HL-60 (cell line): ENCODE data around the gene ZMYM5.

Experiments used
- CTCF ChIP-seq: IDR thresholded peaks from one replicate; pipeline ENCODE4 v1.5.1; 2011; ENCODE audit warnings: low read length, control low read depth, inconsistent platforms; ENCODE audit not compliant: insufficient read depth
- GABPA ChIP-seq: IDR thresholded peaks from 2 replicates; pipeline ENCODE4 v1.6.1; 2012; ENCODE audit warnings: low read depth
- POLR2AphosphoS5 ChIP-seq: IDR thresholded peaks from 2 replicates; pipeline ENCODE4 v1.6.1; 2012; ENCODE audit warnings: low read depth
- TF ChIP-seq, protein P1 (sequence below): IDR thresholded peaks from 2 replicates; pipeline ENCODE4 v1.6.1; 2012; ENCODE audit warnings: low read depth; ENCODE audit not compliant: insufficient replicate concordance

DNA sequence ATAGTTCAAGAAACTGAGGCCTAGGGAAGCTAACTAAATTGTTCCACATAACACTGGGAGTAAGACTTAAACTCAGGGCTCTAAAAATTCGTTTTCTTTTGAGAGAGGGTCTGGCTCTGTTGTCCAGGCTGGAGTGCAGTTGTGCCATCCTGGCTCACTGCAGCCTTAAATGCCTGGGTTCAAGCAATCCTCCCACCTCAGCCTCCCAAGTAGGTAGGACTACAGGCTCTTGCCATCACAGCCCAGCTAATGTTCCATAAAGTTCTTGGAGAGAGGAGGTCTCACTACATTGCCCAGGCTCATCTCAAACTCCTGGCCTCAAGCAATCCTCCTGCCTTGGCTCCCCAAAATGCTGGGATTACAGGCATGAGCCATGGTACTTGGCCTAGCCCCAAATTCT, 10.7 kb downstream of the ZMYM5 start:
- TF ChIP-seq CTCF (no peak), GABPA (no peak), POLR2AphosphoS5 (no peak)
- TF ChIP-seq, protein P1, sequence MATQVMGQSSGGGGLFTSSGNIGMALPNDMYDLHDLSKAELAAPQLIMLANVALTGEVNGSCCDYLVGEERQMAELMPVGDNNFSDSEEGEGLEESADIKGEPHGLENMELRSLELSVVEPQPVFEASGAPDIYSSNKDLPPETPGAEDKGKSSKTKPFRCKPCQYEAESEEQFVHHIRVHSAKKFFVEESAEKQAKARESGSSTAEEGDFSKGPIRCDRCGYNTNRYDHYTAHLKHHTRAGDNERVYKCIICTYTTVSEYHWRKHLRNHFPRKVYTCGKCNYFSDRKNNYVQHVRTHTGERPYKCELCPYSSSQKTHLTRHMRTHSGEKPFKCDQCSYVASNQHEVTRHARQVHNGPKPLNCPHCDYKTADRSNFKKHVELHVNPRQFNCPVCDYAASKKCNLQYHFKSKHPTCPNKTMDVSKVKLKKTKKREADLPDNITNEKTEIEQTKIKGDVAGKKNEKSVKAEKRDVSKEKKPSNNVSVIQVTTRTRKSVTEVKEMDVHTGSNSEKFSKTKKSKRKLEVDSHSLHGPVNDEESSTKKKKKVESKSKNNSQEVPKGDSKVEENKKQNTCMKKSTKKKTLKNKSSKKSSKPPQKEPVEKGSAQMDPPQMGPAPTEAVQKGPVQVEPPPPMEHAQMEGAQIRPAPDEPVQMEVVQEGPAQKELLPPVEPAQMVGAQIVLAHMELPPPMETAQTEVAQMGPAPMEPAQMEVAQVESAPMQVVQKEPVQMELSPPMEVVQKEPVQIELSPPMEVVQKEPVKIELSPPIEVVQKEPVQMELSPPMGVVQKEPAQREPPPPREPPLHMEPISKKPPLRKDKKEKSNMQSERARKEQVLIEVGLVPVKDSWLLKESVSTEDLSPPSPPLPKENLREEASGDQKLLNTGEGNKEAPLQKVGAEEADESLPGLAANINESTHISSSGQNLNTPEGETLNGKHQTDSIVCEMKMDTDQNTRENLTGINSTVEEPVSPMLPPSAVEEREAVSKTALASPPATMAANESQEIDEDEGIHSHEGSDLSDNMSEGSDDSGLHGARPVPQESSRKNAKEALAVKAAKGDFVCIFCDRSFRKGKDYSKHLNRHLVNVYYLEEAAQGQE = no peak
